RPMI7951 (cell line): ENCODE data around the gene TMEM82. TPM values are rescaled to one million over a fixed set of nuclear protein-coding genes. Genes with fewer than 3 reads are reported as not detected.
"Not testable (repeated sequence)": the region's sequence is repeated elsewhere in the genome, so short reads cannot be mapped to it uniquely, and the experiment has no call there.

ENCODE experiments used
- DNase-seq: peaks from one replicate; pipeline ENCODE4 v3.0.0-alpha.2; 2012; ENCODE audit warnings: low read depth
- total RNA-seq: library from RNA; depleted of rRNA; stranded (reverse); fragments of >200 nt; shearing (Covaris generic); gene quantifications from 2 replicates; pipeline ENCODE4 v1.2.3, GENCODE V29; 2014; rRNA removed

Gene TMEM82
- total RNA-seq, result not detected in 2 replicates

DNA sequence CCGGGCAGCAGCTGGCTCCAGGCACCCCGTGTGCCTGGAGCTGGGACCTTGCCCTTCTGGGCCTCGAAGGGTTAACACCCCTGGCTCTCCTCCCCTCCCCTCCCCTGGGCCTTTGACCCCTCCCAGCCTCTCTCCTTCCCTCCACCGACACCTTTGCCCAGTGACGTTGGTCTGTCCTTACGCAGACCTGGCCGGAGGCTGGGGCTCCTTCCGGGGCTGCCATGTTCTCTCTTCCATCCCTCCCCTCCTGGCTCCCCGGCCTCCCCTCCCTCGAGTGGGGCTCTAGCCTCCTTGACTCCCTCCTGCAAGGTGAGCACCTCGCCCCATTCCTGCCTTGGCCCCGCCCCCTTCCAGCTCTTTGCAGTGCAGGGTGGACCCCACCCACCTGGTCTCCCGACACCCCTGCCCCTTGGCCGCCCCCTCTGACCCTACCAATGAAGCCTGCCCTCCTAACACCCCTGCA lies at the start of gene TMEM82:
Gene TMEM82, plus strand, starts transcription at position 161 of the 463 bp plus-strand sequence. Its CDS starts 61 bp downstream, at position 222.
- no peak for DNase-seq

DNA sequence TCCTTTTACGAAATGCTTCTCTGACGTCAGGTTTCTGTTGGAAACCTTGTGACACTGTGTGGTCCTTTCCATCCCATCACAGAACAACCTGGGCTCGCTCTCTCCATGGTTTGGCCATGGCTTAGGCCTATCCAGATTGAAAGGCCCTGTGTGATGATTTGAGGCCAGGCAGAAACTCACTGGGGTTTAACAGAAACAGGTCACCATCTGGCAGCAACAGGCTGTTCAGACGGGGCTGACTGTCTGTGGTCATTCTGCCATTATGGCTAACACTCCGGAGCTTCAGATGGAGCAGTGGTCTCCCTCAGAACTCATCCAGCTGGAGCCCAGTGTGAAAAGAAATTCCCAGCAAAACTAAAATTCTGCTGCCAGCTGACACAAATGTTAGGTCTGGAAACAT lies 48.9 kb upstream of the TMEM82 start:
- no peak for DNase-seq

DNA sequence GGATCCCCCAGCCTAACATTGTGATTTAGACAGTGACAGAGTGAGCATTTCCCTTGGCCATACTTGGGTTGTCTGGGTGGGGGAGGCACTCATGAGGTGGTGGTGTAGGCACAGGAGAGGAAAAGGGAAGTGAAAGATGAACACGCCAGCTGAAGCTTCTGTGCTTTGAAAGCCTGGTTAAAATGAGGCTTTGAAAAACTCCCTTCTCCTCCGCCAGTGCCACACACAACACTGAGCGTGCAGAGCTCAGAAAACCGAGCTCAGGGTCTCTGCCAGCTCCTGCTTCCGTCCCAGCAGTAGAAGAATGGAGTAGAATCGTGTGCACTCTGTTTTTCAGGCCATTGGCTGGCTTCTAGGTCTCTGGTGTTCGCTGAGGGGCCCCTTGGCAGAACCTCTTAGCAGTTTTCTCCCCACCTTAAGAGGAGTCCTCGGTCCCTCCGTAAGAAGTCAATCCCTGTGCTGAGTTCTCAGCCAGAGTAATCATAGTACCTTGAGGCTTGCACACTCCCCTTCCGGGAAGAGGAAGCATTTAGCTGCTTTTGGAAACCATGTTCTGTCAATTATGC lies 45.3 kb upstream of the TMEM82 start:
- no peak for DNase-seq

- no peak for DNase-seq
Measured at GRCh38 chr1:15698201-15698600, 44.1 kb upstream of the TMEM82 start.

DNA sequence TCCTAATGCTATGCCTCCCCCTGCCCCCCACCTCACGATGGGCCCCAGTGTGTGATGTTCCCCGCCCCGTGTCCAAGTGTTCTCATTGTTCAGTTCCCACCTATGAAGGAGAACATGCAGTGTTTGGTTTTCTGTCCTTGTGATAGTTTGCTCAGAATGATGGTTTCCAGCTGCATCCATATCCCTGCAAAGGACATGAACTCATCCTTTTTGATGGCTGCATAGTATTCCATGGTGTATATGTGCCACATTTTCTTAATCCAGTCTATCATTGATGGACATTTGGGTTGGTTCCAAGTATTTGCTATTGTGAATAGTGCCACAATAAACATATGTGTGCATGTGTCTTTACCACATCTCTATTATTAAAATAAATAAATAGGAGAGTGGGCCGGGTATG lies 43.0 kb upstream of the TMEM82 start:
- not testable (repeated sequence) for DNase-seq

DNA sequence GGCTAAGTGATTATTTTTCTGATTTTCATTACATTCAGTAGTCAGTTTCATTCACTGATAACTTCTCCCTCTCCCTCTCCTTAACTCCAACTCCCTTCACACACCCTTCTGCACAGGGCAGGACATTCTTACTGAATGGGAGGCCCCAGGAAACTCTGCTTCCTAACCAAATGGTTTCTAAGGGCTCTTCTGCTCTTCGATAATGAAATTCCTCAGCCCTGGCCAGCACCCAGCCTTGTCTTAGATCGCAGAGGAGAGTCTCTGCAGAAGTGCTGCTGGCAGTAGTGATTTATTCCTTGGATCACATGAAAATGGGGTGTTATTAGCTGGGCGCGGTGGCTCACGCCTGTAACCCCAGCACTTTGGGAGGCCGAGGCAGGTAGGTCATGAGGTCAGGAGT lies 41.8 kb upstream of the TMEM82 start:
- DNase-seq, result no peak

- DNase-seq, result no peak
Measured at GRCh38 chr1:15701784-15702183, 40.5 kb upstream of the TMEM82 start.

- no peak for DNase-seq
Measured at GRCh38 chr1:15702722-15703550, 39.4 kb upstream of the TMEM82 start.

- DNase-seq, result peak; percentile 81
Measured at GRCh38 chr1:15703562-15703961, 38.7 kb upstream of the TMEM82 start.

DNA sequence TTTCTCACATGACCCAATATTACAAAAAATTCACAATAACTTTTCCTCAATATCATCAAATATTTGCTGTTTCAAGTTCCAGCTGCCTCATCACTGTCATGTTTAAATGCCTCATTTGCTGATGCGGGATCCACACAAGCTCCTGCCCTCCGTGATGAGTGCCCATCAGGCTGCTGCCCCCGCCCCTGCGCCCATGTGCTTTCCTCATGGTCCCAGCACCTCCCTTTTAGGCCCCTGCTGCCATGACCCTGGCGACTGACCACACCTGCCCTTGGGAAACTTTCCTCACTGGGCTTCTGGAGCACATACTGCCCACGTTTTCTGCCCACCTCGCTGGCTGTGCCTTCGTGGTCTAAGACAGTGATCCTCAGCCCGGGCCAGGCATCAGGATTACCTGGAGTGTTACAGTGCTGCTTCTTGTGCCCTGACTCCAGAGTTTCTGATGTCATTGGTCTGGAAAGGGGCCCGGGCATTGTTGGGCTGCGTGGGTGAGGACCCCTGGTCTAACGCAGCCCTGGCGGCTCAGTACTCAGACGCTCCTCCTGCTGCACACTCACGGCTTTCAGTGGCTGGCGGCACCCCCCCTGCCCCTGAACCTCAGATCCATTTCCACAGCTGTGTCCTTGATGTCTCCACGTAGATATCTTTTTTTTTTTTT lies 37.6 kb upstream of the TMEM82 start:
- DNase-seq, result no peak

GRCh38 chr1:15705184-15705566 lies 37.1 kb upstream of the TMEM82 start:
- DNase-seq, result no peak

DNA sequence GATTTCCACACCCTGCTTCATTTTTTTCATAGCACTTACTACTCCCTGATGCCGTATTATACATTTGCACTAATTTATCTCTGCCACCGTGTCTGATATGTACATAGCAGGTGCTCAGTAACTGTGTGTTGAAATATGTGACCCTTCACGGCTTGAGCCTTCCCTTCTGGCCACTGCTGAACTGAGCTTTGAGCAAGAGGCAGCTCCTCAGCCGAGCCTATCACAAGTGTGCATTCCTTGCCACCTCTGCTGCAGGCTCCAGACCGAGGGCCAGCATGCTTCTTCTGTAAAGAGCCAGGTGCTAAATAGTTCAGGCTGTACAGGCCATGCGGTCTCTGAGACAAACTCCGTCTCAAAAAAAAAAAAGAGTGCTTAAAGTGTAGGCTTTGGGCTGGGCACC lies 35.5 kb upstream of the TMEM82 start:
- DNase-seq, result no peak

DNA sequence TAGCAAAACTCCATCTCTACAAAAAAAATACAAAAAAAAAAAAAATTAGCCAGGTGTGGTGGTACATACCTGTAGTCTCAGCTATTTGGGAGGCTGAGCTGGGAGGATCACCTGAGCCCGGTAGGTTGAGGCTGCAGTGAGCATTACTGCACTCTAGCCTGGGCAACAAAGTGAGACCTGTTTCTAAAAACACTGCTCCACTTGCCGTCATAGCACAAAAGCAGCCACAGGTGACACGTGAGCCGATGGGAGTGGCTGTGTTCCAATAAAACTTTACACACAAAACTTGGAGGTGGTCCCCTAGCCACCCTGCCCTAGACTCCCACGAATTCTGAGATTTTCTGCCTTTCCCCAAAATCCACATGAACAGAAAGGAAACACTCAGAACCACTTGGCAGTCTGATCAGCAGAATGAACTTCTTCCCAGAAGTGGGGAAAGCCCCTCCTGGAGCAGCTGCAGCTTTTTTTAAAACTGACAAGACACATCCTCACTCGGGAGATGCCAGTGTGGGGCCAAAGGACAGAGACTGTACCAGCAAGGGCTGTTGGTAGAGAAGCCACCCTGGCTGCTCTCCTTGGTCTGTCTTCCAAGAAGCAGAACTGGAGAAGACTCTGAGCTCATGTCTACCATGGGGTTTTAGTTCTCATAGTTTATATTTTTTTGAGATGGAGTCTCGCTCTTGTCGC lies 34.9 kb upstream of the TMEM82 start:
- no peak for DNase-seq

DNA sequence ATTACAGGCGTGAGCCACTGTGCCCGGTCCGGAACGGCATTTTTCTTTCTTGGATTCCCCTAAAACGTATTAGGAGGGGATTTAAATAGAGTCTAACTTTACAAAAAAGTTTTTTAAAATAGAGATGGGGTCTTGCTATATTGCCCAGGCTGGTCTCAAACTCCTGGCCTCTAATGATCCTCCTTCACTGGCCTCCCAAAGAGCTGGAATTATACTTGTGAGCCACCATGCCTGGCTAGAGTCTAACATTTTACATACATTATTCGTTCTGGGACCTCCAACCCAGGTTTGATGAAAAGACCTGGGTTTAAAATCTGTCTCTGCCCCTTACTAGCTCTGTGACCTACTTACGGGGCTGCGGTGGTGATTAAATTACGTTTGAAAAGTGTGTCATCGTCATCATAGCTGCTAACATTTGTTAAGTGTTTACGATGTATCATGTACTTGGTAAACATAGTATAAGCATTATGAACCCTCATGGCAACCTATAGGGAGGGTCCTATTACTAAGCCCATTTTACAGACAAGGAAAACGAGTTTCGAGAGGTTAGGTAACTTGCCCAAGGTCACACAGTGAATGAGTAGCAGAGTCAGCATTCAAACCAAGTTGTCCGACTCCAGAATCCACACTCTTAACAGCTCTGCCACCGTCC lies 33.7 kb upstream of the TMEM82 start:
- no peak for DNase-seq

GRCh38 chr1:15709226-15709625 lies 33.1 kb upstream of the TMEM82 start:
- DNase-seq, result no peak

- DNase-seq, result no peak
Measured at GRCh38 chr1:15712168-15712567, 30.1 kb upstream of the TMEM82 start.

GRCh38 chr1:15714406-15715136 lies 27.7 kb upstream of the TMEM82 start:
- DNase-seq, result peak; percentile 22

GRCh38 chr1:15717418-15718125 lies 24.7 kb upstream of the TMEM82 start:
- DNase-seq, result no peak

DNA sequence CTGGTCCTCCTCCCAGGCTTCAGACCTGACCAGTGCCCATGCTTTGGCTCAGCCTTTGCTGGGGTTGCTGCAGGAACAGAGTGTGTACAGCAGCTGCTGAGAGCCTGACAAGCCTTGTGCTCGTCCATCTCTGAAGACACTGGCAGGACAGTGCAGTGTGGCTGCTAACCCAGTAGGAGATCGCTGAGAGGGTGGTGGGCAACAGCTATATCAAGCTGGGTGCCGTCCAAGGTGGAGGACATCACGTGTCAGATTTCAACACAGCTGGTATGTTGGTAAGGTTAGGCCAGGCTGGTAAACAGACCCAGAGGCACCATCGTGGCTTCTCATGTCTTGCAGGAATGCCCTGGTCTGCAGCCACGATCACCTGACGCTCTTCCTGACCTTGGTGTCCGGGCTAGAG lies 24.1 kb upstream of the TMEM82 start:
- no peak for DNase-seq

GRCh38 chr1:15719381-15720120 lies 22.7 kb upstream of the TMEM82 start:
- no peak for DNase-seq
